Smooth muscle cell (in vitro differentiated cells): ENCODE results near the gene NAGK. TPM values are rescaled to one million over a fixed set of nuclear protein-coding genes. Genes with fewer than 3 reads are reported as not detected.
"Not testable (repeated sequence)": the region's sequence is repeated elsewhere in the genome, so short reads cannot be mapped to it uniquely, and the experiment has no call there.

Source experiments
- DNase-seq: peaks from one replicate; lab custom pipeline; 2025; ENCODE audit not compliant: unreplicated experiment; lab: John Stamatoyannopoulos, UW
- H2AFZ ChIP-seq: fragments of 200-600 bp; sonication (generic); 2 replicates; pipeline ENCODE4 v1.6.0; 2016; ENCODE audit warnings: antibody characterized with exemption, low read depth, mild to moderate bottlenecking
- H3F3A ChIP-seq: fragments of 200-600 bp; sonication (generic); 2 replicates; pipeline ENCODE4 v1.6.0; 2017; ENCODE audit warnings: antibody characterized with exemption, low read depth
- H3K27ac ChIP-seq: fragments of 200-600 bp; sonication (generic); 2 replicates; pipeline ENCODE4 v1.5.1; 2016; ENCODE audit warnings: low read depth, mild to moderate bottlenecking
- H3K27me3 ChIP-seq: fragments of 200-600 bp; sonication (generic); 2 replicates; pipeline ENCODE4 v1.6.1; 2016; ENCODE audit warnings: low read depth, mild to moderate bottlenecking
- H3K36me3 ChIP-seq: fragments of 200-600 bp; sonication (generic); 2 replicates; pipeline ENCODE4 v1.5.1; 2016; ENCODE audit warnings: low read depth
- H3K4me1 ChIP-seq: fragments of 200-600 bp; sonication (generic); 2 replicates; pipeline ENCODE4 v1.5.1; 2016; ENCODE audit warnings: low read depth
- H3K4me2 ChIP-seq: fragments of 200-600 bp; sonication (generic); 2 replicates; pipeline ENCODE4 v1.6.0; 2016; ENCODE audit warnings: mild to moderate bottlenecking
- H3K4me3 ChIP-seq: fragments of 200-600 bp; sonication (generic); 2 replicates; pipeline ENCODE4 v1.5.1; 2016; ENCODE audit warnings: mild to moderate bottlenecking
- H3K79me2 ChIP-seq: fragments of 200-600 bp; sonication (generic); 2 replicates; pipeline ENCODE4 v1.6.0; 2016; ENCODE audit warnings: low read depth, mild to moderate bottlenecking
- H3K9ac ChIP-seq: fragments of 200-600 bp; sonication (generic); 2 replicates; pipeline ENCODE4 v1.6.0; 2016; ENCODE audit warnings: low read depth
- H3K9me3 ChIP-seq: fragments of 200-600 bp; sonication (generic); replicated peaks from 2 replicates; pipeline ENCODE4 v1.5.1; 2016; ENCODE audit warnings: low read depth
- H4K20me1 ChIP-seq: fragments of 200-600 bp; sonication (generic); 2 replicates; pipeline ENCODE4 v1.6.0; 2016; ENCODE audit warnings: low read depth
- WGBS: methylation state at CpG from one replicate; pipeline ENCODE4 v1.1.7; 2016; ENCODE audit warnings: low lambda C conversion rate; 5-methylcytosine and 5-hydroxymethylcytosine counted together
- polyA plus RNA-seq: library from polyadenylated mRNA; unstranded; fragments of >200 nt; fragmentation: Nextera tagmentation; extraction: Ambion mirVana; gene quantifications from 2 replicates; pipeline ENCODE4 v1.2.1, GENCODE V29; 2016
- total RNA-seq: library from RNA; depleted of rRNA; stranded (reverse); fragments of >200 nt; gene quantifications from 2 replicates; pipeline ENCODE4 v1.2.3, GENCODE V29; 2014
- TF ChIP-seq, protein P1 (sequence below): fragments of 200-600 bp; sonication (generic); IDR thresholded peaks from 2 replicates; pipeline ENCODE4 v1.5.1; 2017; ENCODE audit warnings: borderline replicate concordance, mild to moderate bottlenecking, antibody characterized with exemption; ENCODE audit not compliant: insufficient read depth, poor library complexity, severe bottlenecking

The NAGK gene
- total and polyA plus RNA-seq, 2 experiments from 2014 or later: 116 to 135 TPM

DNA sequence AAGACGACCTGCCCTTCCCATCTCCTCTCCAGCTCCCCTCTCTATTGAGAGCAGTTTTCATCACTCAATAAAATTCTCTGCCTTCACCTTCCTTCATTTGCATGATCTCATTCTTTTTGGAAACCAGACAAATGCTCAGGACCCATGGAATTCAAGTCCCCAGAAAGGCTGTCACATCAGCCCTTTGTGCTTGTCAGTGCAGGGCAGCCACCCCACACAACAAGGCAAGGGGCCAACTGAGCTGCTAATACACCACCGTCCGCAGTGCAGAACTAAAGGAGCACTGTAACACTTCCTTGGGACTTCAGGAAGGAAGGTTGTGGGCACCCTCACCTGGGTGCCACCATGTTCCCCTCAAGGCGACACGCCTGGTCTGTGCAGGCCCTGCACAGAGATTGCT lies 35.4 kb downstream of the NAGK start:
- no peaks in the 10 kb centered on the region for H4K20me1 ChIP-seq
- no peaks in the 10 kb centered on the region for H3K36me3 ChIP-seq
- WGBS: 91% methylated on average over 5 of the region's 5 CpGs
- no peak overlapping the region for H3K4me2 ChIP-seq
- H3K9ac ChIP-seq: no peak overlapping the region
- H3K79me2 ChIP-seq: no peaks in the 10 kb centered on the region
- no peaks in the 10 kb centered on the region for H3K27me3 ChIP-seq
- DNase-seq: no peak
- no peak overlapping the region for H2AFZ ChIP-seq
- no peaks in the 10 kb centered on the region for H3K9me3 ChIP-seq
- no peak overlapping the region for H3K4me3 ChIP-seq
- H3F3A ChIP-seq: peaks cover 16% of the 10 kb centered on the region
- H3K27ac ChIP-seq: no peak overlapping the region
- no peaks in the 10 kb centered on the region for H3K4me1 ChIP-seq
- TF ChIP-seq, protein P1, sequence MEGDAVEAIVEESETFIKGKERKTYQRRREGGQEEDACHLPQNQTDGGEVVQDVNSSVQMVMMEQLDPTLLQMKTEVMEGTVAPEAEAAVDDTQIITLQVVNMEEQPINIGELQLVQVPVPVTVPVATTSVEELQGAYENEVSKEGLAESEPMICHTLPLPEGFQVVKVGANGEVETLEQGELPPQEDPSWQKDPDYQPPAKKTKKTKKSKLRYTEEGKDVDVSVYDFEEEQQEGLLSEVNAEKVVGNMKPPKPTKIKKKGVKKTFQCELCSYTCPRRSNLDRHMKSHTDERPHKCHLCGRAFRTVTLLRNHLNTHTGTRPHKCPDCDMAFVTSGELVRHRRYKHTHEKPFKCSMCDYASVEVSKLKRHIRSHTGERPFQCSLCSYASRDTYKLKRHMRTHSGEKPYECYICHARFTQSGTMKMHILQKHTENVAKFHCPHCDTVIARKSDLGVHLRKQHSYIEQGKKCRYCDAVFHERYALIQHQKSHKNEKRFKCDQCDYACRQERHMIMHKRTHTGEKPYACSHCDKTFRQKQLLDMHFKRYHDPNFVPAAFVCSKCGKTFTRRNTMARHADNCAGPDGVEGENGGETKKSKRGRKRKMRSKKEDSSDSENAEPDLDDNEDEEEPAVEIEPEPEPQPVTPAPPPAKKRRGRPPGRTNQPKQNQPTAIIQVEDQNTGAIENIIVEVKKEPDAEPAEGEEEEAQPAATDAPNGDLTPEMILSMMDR: no peak

DNA sequence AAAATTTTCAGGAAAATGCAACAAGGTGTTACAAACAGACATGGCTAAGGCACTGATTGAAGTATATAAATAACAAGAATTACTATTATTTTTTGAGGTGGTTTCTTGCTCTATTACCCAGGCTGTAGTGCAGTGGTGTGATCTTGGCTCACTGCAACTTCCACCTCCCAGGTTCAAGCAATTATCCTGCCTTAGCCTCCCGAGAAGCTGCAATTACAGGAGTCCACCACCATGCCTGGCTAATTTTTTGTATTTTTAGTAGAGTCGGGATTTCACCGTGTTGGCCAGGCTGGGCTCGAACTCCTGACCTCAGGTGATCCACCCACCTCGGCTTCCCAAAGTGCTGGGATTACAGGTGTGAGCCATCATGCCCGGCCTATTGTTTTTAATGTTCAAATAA lies 38.0 kb downstream of the NAGK start:
- not testable (repeated sequence) for H4K20me1 ChIP-seq, H3K4me1 ChIP-seq
- 89% methylated on average over 6 of the region's 6 CpGs for WGBS

DNA sequence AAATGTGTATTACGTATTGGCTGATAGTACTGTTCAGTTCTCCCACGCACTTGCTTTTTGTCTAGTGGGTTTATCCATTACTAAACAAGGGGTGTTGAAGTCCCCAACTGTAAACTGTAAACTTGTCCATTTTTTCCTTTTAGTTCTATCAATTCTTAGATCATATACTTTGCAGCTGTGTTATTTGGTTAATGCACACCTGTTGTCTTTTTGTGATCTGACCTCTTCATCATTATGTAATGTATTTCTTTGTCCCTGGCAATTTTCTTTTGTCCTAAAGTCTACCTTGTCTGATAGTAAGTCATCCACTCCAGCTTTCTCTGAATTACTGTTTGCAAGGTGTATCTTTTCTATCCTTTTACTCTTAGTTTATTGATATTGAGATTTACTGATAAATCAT lies 39.6 kb downstream of the NAGK start:
- 95% methylated on average over 2 of the region's 2 CpGs for WGBS
- Histone ChIP-seq H3K4me3 (no peak overlapping the region), H3K4me2 (no peak overlapping the region), H3K27me3 (no peaks in the 10 kb centered on the region), H3K27ac (no peak overlapping the region), H2AFZ (no peak overlapping the region), H3F3A (peaks cover 16% of the 10 kb centered on the region), H3K9me3 (no peaks in the 10 kb centered on the region), H3K4me1 (no peaks in the 10 kb centered on the region), H3K36me3 (peaks cover 7% of the 10 kb centered on the region), H3K9ac (no peak overlapping the region), H3K79me2 (no peaks in the 10 kb centered on the region), H4K20me1 (no peaks in the 10 kb centered on the region)
- TF ChIP-seq, protein P1: no peak
- DNase-seq: no peak

More for the DNA sequence above, 38.0 kb downstream of the NAGK start:
- not testable (repeated sequence) for H3K79me2 ChIP-seq, H3K4me3 ChIP-seq, H3K9me3 ChIP-seq, H3K4me2 ChIP-seq, DNase-seq, H3K27ac ChIP-seq, H2AFZ ChIP-seq, H3K36me3 ChIP-seq, H3K9ac ChIP-seq, H3K27me3 ChIP-seq
- peaks cover 24% of the 10 kb centered on the region for H3F3A ChIP-seq

DNA sequence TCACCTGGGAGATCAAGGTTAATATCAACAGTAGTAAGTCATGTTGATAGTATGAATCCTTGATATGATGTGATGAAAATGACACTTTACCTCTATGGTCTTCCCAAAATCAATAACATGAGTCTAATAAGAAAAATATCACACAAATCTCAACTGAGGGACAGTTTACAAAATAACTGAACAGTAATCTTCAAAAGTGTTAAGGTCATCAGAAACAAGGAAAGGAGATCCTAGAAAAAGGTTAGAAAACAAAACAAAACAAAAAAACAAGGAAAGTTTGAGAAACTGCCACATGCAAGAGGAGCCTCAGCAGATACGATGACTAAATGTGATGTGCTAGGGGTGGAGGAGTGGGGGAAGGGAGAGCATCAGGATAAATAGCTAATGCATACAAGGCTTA lies 45.4 kb downstream of the NAGK start:
- H3K79me2 ChIP-seq: peaks cover 7% of the 10 kb centered on the region
- WGBS: 97% methylated on average over 1 of the region's 1 CpG
- H3K27me3 ChIP-seq: no peaks in the 10 kb centered on the region
- no peak overlapping the region for H3K4me3 ChIP-seq
- H3K9ac ChIP-seq: no peak overlapping the region
- H3K9me3 ChIP-seq: no peaks in the 10 kb centered on the region
- peaks cover 4% of the 10 kb centered on the region for H4K20me1 ChIP-seq
- H3K4me2 ChIP-seq: no peak overlapping the region
- H3F3A ChIP-seq: peaks cover 11% of the 10 kb centered on the region
- no peak for DNase-seq
- no peak overlapping the region for H2AFZ ChIP-seq
- no peaks in the 10 kb centered on the region for H3K4me1 ChIP-seq
- TF ChIP-seq, protein P1: no peak
- peaks cover 17% of the 10 kb centered on the region for H3K36me3 ChIP-seq
- H3K27ac ChIP-seq: no peak overlapping the region
